D721Med (cell line): Measurements from ENCODE around the gene SIRT3.

ENCODE experiments used
- DNase-seq: peaks from one replicate; pipeline ENCODE4 v3.0.0; 2011; ENCODE audit warnings: low spot score; ENCODE audit not compliant: insufficient read length
- FAIRE-seq: peaks from 2 replicates; lab custom pipeline; 2011; peaks lifted over from hg19 to GRCh38; lab: Jason Lieb, UNC
- TF ChIP-seq, protein P1 (sequence below): IDR thresholded peaks from 2 replicates; pipeline ENCODE4 v1.5.1; 2012; ENCODE audit warnings: mild to moderate bottlenecking, control low read depth; ENCODE audit not compliant: insufficient read depth; ENCODE audit errors: missing control alignments

The SIRT3 gene

DNA sequence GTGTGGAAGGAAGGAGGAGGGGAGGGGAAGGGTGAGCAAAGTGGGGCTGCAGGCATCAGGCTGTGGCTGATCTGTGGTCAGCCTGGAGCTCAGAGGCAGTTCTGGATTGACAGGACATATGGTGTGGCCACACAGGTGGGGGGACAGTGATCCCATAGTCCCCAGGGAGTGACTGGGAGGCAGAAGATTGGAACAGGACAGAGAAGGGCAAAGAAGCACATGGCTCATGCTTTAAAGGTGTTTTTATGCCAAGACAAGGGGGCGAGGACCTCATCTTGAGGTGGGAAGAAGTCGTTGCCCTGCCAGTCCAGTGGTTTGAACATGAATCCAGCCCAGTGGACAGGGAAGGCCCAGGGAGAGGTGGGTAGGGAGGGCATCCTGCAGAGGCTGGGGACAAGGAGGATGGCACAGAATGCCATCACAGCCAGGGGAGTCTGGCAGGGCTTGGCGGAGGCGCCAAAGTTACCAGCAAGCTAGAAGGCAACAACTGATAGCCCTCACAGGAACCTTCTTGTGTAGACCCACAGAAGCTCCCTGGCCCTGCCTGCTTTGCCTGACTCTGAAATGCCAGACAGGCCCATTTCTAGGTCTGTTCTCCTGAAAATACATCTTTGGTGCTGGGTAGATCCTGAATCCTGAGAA lies 32.1 kb downstream of the SIRT3 start:
- FAIRE-seq = no peak
- no peak for DNase-seq
- TF ChIP-seq, protein P1, sequence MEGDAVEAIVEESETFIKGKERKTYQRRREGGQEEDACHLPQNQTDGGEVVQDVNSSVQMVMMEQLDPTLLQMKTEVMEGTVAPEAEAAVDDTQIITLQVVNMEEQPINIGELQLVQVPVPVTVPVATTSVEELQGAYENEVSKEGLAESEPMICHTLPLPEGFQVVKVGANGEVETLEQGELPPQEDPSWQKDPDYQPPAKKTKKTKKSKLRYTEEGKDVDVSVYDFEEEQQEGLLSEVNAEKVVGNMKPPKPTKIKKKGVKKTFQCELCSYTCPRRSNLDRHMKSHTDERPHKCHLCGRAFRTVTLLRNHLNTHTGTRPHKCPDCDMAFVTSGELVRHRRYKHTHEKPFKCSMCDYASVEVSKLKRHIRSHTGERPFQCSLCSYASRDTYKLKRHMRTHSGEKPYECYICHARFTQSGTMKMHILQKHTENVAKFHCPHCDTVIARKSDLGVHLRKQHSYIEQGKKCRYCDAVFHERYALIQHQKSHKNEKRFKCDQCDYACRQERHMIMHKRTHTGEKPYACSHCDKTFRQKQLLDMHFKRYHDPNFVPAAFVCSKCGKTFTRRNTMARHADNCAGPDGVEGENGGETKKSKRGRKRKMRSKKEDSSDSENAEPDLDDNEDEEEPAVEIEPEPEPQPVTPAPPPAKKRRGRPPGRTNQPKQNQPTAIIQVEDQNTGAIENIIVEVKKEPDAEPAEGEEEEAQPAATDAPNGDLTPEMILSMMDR = no peak

DNA sequence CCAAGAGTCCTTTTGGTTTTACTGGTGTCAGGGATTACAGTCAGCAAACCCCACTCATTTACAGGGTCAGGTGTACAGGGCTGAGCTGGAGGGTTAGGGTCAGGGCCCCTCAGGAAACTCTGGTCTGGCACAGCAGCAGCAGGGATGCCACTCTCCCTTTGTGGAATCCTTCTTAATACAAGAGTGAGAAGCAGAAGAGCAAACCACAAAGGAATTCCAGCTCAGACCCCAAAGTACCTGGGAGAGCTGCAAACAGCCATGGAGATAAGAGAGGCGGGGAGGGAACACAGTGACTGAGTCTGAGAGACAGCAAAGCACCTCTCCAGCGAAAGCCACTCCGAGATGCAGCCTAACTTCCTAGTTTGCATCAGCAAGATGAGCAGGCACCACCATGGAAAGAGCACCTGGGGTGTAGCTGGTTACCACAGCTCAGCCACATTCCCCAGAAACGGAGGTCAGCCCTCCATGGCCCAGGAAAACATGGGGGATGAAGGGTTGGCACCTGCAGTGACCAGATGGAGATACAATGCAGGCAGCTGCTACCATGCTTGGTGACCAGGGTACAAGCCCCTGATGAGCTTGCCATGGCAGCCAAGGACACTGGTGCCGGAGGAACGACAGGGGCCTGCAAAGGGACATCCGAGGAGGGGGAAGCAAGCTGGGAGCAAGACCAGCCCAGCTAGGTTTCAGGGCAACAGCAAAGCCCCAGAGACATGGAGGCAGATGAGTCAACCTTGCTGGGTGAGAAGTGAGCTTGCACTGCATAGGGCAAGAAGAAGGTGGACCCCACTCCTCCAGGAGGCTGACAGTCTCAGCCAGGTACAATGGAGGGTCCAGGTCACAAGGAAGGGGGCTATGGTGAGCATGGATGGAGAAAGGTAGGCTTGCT lies 32.8 kb downstream of the SIRT3 start:
- FAIRE-seq (no peak), DNase-seq (no peak)
- TF ChIP-seq, protein P1 = no peak

DNA sequence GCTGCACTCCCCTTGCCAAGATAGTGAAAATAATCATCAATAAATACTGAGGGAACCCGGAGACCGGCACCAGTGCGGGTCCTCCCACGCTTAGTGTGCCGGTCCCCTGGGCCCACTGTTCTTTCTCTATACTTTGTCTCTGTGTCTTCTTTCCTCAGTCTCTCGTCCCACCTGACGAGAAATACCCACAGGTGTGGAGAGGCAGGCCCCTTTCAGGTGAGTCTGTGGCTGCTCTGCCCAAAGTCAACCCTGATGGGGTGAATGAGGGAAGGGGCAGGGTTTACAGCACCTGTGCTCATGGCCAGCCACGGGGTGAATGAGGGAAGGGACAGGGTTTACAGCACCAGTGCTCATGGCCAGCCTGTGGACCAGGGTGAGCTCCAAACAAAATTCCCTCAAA lies 33.7 kb downstream of the SIRT3 start:
- TF ChIP-seq, protein P1 = no peak
- no peak for FAIRE-seq

DNA sequence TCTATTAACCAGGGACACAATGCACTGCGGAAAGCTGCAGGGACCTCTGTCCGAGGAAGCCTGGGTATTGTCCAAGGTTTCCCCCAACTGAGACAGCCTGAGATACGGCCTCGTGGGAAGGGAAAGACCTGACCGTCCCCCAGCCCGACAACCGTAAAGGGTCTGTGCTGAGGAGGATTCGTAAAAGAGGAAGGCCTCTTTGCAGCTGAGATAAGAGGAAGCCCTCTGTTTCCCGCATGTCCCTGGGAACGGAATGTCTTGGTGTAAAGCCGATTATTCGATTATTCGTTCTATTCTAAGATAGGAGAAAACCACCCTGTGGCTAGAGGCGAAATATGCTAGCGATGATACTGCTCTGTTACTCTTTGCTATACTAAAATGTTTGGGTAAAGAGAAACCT lies 34.2 kb downstream of the SIRT3 start:
- DNase-seq (no peak), FAIRE-seq (no peak)
- TF ChIP-seq, protein P1 = no peak

More for the DNA sequence above, 33.7 kb downstream of the SIRT3 start:
- DNase-seq = no peak

DNA sequence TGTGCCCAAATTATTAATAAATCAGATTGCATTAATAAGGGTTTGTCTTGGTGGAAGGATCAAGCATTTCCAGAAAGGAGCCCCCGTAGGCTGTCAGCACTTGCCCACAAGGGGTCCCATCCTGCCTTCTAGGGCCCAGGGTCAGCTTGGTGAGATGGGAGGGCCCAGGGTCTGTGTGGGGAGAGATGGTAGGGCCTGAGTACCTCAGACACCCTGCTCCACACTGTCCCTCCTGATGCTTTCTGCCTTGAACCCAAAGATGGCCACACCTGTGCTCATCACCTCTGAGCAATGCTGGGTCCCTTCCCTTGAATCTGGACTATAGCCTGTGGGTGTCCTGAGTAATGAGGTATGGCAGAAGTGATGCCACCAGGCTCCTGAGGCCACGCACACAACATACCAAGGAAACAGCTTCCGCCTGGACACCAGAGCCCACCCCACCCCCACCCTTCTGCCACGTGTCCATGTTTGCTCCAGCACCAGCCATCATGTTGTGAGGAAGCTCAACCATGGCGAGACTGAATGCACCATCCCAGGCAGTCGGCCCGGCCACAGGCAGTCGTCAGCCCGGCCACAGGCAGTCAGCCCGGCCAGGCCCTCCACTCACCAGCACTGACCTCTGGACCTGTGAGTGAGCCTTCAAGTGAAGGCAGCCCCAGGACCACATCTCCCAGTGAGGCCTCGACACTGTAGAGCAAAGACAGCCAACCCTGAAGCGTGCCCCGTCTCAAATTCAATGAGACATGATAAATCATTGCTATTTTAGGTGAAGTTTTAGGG lies 35.7 kb downstream of the SIRT3 start:
- FAIRE-seq (no peak), DNase-seq (no peak)
- TF ChIP-seq, protein P1 = no peak

DNA sequence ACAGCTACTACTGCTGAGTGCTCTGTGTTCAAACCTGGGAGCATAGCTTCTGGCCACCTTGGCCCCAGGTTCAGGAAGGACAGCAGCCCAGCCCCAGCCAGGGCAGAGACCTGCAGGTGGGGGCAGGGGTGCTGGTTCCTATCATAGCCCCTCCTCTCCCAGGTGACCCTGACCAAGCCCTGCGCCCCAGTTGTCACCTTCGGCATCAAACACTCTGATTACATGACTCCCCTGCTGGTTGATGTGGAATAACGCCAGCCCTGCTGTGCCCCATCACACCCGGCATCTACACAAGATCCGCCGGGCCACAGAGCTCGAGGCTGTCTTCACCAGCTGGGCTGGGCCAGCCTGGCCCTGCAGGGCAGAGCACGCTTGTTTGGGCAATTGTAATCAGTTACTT lies 36.4 kb downstream of the SIRT3 start:
- DNase-seq = no peak
- TF ChIP-seq, protein P1 = no peak
- no peak for FAIRE-seq
